GM13977 (cell line): ENCODE results near the gene GLI1.
"Not testable (repeated sequence)": the region's sequence is repeated elsewhere in the genome, so short reads cannot be mapped to it uniquely, and the experiment has no call there.

Experiments
- DNase-seq: peaks from one replicate; pipeline ENCODE4 v3.0.0; 2012; ENCODE audit warnings: low spot score
- in situ Hi-C: fragments of 300-500 bp; cut with MboI; formaldehyde crosslinking; loops from one replicate; pipeline ENCODE4 v1.12.0; 2022; ENCODE audit warnings: low sequenced_read_pairs, low pct_unique_long_range_greater_than_20kb, mixed read lengths, inconsistent platforms; ENCODE audit not compliant: unreplicated experiment
- TF ChIP-seq, protein P1 (sequence below): IDR thresholded peaks from 2 replicates; pipeline ENCODE4 v1.5.1; 2012; ENCODE audit warnings: mild to moderate bottlenecking, control low read depth; ENCODE audit not compliant: insufficient read depth; ENCODE audit errors: extremely low read depth, missing control alignments

Gene GLI1

DNA sequence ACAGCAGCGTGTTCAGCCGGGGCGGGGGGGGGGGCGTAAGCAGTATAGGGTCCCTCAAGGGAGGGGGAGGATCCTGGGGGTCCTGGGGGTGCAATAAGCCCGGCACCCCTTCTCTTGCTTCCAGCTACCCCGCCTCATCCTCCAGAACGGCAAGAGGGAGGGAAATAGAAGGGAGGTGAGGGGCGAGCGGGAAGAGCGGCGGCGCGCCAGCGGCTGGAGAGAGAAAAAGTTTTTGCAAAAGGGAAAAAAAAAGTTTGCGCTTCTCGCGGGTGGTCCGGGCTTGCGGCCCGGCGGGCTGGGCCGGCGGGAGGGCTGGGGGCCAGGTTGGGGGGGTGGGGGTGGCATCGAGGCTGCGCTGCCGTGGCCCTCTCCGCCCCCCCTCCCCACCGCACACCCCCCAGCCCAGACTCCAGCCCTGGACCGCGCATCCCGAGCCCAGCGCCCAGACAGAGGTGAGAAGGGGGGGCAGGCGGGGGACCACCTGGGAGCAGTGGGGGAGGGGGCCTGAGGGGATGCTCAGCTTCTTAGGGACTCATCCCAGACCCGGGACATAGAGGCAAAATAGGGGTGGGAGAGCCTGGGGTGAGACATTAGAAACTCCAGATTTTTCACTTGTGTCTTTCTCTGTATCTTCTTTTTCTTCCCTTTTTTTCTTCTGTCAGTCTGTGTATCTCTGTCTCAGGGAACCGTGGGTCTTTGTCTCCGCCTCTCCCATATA, at the start of gene GLI1:
TSS of gene GLI1 (plus strand) at position 36 of the 718 bp plus-strand sequence. CDS start 3,907 bp downstream, outside the sequence.
- in situ Hi-C loops: loop anchor here (10.0 kb wide), 2 partner anchors 155 to 195 kb away; no protein-coding TSS in a partner anchor
- peak; percentile 32 for DNase-seq
- TF ChIP-seq, protein P1, sequence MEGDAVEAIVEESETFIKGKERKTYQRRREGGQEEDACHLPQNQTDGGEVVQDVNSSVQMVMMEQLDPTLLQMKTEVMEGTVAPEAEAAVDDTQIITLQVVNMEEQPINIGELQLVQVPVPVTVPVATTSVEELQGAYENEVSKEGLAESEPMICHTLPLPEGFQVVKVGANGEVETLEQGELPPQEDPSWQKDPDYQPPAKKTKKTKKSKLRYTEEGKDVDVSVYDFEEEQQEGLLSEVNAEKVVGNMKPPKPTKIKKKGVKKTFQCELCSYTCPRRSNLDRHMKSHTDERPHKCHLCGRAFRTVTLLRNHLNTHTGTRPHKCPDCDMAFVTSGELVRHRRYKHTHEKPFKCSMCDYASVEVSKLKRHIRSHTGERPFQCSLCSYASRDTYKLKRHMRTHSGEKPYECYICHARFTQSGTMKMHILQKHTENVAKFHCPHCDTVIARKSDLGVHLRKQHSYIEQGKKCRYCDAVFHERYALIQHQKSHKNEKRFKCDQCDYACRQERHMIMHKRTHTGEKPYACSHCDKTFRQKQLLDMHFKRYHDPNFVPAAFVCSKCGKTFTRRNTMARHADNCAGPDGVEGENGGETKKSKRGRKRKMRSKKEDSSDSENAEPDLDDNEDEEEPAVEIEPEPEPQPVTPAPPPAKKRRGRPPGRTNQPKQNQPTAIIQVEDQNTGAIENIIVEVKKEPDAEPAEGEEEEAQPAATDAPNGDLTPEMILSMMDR: no peak

DNA sequence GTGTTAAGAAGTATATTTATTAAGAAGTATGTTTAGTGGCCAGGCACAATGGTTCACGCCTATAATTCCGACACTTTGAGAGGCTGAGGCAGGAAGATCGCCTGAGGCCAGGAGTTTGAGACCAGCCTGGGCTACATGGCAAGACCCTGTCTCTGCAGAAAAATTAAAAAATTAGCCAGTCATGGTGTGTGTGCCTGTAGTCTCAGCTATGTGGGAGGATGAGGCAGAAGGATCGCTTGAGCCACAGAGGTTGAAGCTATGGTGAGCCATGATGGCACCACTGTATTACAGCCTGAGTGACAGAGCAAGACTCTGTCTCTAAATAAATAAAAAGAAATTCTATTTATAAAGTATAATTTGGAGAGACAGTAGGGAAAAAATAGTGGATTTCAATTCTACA, 49.1 kb upstream of the GLI1 start:
- TF ChIP-seq, protein P1: no peak
- DNase-seq: no peak
- in situ Hi-C loops: no loop called here

DNA sequence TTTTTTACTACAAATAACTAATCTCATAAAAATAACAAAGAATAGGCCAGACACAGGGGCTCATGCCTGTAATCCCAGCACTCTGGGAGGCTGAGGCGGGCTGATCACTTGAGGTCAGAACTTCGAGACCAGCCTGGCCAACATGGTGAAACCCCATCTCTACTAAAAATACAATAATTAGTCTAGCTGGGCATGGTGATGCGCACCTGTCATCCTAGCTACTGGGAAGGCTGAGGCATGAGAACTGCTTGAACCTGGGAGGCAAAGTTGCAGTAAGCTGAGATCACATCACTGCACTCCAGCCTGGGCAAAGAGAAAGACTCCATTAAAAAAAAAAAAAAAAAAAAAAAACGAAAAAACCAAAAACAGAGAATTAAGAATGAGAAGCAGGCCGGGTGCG, 45.4 kb upstream of the GLI1 start:
- in situ Hi-C loops, DNase-seq: not testable (repeated sequence)

DNA sequence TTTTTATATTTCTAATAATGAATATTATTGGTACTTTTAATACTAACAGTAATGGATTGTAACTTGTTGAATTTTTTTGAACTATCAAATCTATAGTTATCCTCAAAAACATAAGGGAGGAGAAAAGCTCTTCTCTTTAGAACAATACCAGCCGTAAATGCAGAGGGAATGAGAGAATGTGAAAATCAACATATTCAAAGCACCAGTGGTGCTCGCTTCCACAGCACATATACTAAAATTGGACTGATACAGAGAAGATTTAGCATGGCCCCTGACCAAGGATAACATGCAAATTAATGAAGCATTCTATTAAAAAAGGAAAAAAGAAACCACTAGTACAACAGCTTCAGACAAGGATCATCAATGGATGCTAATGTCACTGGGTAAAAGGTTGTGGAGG, 44.5 kb upstream of the GLI1 start:
- TF ChIP-seq, protein P1: no peak
- in situ Hi-C loops: no loop called here
- DNase-seq: no peak

DNA sequence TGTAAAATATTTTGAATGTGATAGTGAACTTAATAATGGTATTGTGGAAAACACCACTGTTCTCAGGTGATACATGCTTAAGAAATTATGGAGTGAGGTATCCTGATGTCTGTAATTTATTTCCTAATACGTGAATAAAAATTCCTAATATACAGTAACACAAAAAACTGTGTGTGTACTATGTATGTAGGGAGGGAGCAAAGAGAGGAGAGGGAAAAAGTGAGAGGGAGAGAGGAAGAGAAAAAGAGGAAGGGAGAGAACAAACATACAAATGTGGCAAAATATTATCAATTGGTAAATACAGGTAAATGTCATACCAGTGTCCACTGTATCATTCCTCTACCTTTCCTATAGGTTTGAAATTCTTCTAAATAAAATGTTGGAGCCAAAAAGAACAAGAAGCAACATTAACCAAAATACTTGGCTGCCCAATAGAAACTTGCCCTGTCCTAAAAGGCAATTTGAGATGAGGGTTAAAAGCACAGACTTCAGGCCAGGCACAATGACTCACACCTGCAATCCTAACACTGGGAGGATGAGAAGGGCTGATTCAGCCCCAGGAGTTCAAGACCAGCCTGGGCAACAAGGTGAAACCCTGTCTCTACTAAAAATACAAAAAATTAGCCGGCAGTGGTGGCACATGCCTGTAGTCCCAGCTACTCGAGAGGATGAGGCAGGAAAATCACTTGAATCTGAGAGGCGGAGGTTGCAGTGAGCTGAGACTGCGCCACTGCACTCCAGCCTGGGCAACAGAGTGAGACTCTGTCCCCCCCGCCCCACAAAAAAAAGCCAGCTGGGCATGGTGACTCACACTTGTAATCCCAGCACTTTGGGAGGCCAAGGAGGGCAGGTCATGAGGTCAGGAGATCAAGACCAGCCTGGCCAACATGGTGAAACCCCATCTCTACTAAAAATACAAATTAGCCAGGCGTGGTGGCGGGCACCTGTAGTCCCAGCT, 43.3 kb upstream of the GLI1 start:
- in situ Hi-C loops: no loop called here
- TF ChIP-seq, protein P1: no peak
- no peak for DNase-seq

DNA sequence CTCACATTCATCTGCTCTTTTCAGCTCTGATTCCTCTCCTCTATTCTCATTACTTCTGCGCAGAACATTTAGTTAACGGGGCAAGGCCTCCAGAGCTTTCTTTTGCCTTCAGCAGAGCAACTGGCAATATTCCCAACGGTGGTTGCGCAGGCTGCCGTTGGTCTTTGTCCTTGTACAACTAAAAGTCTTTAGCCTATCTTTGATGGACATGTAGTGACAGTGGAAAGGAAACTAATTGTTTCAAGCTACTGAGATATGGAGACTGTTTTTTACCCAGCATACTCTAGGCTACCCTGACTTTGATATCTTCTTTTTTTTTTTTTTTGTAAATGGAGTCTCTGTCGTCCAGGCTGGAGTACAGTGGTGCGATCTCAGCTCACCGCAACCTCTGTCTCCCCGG, 41.3 kb upstream of the GLI1 start:
- DNase-seq: no peak
- in situ Hi-C loops: no loop called here
- TF ChIP-seq, protein P1: no peak

DNA sequence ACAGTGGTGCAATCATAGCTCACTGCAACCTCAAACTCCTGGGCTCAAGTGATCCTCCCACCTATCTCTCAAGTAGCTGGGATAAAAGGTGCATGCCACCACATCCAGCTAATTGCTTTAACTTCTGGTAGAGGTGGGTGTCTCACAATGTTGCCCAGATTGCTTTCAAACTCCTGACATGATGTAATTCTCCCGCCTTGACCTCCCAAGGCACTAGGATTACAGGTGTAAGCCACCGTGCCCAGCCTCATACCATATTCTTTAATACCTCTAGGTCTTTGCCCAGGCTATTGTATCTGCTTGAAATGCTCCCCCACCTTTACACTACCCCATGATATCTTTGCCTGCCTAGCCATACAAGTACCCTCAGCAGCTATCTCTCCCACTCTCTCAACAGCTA, 40.1 kb upstream of the GLI1 start:
- in situ Hi-C loops: no loop called here
- TF ChIP-seq, protein P1: no peak
- no peak for DNase-seq
